Regular cardiac myocyte (primary cell): ENCODE measurements around the gene GNAQ. TPM values are rescaled to one million over a fixed set of nuclear protein-coding genes. Genes with fewer than 3 reads are reported as not detected.

Experiments
- total RNA-seq: library from RNA; depleted of rRNA; stranded (reverse); fragments of >200 nt; gene quantifications from 2 replicates; pipeline ENCODE4 v1.2.3, GENCODE V29; 2014

The GNAQ gene
- total RNA-seq: 24.9 and 37.8 TPM in 2 replicates

DNA sequence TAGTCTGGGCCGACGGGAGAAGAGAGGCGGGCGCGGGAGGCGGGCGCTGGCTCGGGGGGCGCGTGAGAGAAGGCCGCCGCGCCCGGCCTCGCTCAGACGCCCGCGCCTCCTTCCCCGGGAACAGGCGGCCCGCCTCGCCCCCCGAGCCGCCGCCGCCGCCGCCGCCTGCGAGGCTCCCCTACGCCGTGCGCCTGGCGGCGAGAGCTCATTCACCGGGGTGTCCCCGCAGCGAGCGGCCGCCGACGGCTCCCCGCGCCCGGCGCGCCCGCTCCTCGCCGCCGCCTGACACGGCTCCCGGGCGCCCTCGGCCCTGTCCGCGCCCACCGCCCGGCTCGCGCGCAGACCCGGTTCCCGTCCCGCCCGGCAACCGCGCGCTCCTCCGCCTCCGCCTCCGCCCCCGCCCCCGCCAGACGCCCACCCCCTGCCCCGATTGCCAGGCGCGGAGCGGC, at the start of gene GNAQ:
GNAQ (minus strand) TSS at position 368 of the 449 bp plus-strand sequence. CDS start 576 bp downstream, outside the sequence.

Other genes starting within 250 kb of the GNAQ start
- 20.6 and 29.3 TPM in 2 replicates for gene CEP78, start 204.3 kb upstream of the GNAQ start, total RNA-seq